Measurements from ENCODE around the gene GNAT1. TPM values are rescaled to one million over a fixed set of nuclear protein-coding genes. Genes with fewer than 3 reads are reported as not detected.

Gene GNAT1
- total RNA-seq, 2 experiments from 2014 or later, result not detected

GRCh38 chr3:50161320-50161719, 30.1 kb upstream of the GNAT1 start:
- ChIA-PET POLR2A (no interaction called here), CTCF (ENCODE audit: unreplicated experiment) (no interaction called here)
- intact Hi-C loops (cut with micrococcal nuclease; ENCODE audit: unreplicated experiment), result no loop called here
- no peaks in the 10 kb centered on the region for H3K4me1 ChIP-seq (ENCODE audit: insufficient read depth, low read length, poor library complexity, severe bottlenecking)
- H3K4me3 ChIP-seq (ENCODE audit: low read depth, low read length, poor library complexity, severe bottlenecking), result no peak overlapping the region
- no peak overlapping the region for H3K27ac ChIP-seq (ENCODE audit: low read depth, low read length, poor library complexity, severe bottlenecking)
- H3K9me2 ChIP-seq (ENCODE audit: insufficient read depth, low read length), result no peaks in the 10 kb centered on the region
- H3K9me3 ChIP-seq (ENCODE audit: low read length), result no peaks in the 10 kb centered on the region
- no peaks in the 10 kb centered on the region for H3K36me3 ChIP-seq (ENCODE audit: insufficient read depth, low read length)
- no TSS peak for BruUV-seq (replicated peaks)
- no peak for DNase-seq (ENCODE audit: low spot score)
- TF ChIP-seq EZH2phosphoT487 (IDR thresholded peaks at IDR 0.05; ENCODE audit: borderline replicate concordance, low read depth, low read length) (no peak), CTCF (conservative IDR thresholded peaks at IDR 0.05; ENCODE audit: low read length) (no peak)
- H2AFZ ChIP-seq (ENCODE audit: low read length), result no peak overlapping the region
- H3K79me2 ChIP-seq (ENCODE audit: insufficient read depth, low read depth, low read length), result no peaks in the 10 kb centered on the region
- H4K20me1 ChIP-seq (ENCODE audit: insufficient read depth, low read length), result no peaks in the 10 kb centered on the region
- H3K4me2 ChIP-seq (ENCODE audit: low read length), result no peak overlapping the region

- no peaks in the 10 kb centered on the region for H3K9me3 ChIP-seq (ENCODE audit: low read length)
- ChIA-PET POLR2A (no interaction called here), CTCF (ENCODE audit: unreplicated experiment) (no interaction called here)
- no peak overlapping the region for H3K27ac ChIP-seq (ENCODE audit: low read depth, low read length, poor library complexity, severe bottlenecking)
- intact Hi-C loops (cut with micrococcal nuclease; ENCODE audit: unreplicated experiment), result no loop called here
- no peak overlapping the region for H3K4me2 ChIP-seq (ENCODE audit: low read length)
- H2AFZ ChIP-seq (ENCODE audit: low read length), result no peak overlapping the region
- no peak overlapping the region for H3K4me3 ChIP-seq (ENCODE audit: low read depth, low read length, poor library complexity, severe bottlenecking)
- no peaks in the 10 kb centered on the region for H3K4me1 ChIP-seq (ENCODE audit: insufficient read depth, low read length, poor library complexity, severe bottlenecking)
- no peaks in the 10 kb centered on the region for H3K36me3 ChIP-seq (ENCODE audit: insufficient read depth, low read length)
- no peaks in the 10 kb centered on the region for H4K20me1 ChIP-seq (ENCODE audit: insufficient read depth, low read length)
- no peaks in the 10 kb centered on the region for H3K79me2 ChIP-seq (ENCODE audit: insufficient read depth, low read depth, low read length)
- DNase-seq (ENCODE audit: low spot score), result no peak
- H3K9me2 ChIP-seq (ENCODE audit: insufficient read depth, low read length), result no peaks in the 10 kb centered on the region
- TF ChIP-seq CTCF (conservative IDR thresholded peaks at IDR 0.05; ENCODE audit: low read length), result no peak
- TF ChIP-seq EZH2phosphoT487 (IDR thresholded peaks at IDR 0.05; ENCODE audit: borderline replicate concordance, low read depth, low read length), result no peak
- no TSS peak for BruUV-seq (replicated peaks)
Observed at GRCh38 chr3:50162034-50162883, 29.2 kb upstream of the GNAT1 start.

Data from OCI-LY7 (cell line).